H9 (cell line): ENCODE data around the gene ANKRD13D. TPM values are rescaled to one million over a fixed set of nuclear protein-coding genes. Genes with fewer than 3 reads are reported as not detected.

Experiments
- DNase-seq: peaks from one replicate; pipeline ENCODE4 v3.0.0-alpha.2; 2017
- H2AFZ ChIP-seq: one replicate; pipeline ENCODE4 v1.6.1; 2013; ENCODE audit warnings: mild to moderate bottlenecking, low read length, control low read depth, moderate library complexity
- H2AK5ac ChIP-seq: 2 replicates; pipeline ENCODE4 v1.6.1; 2013; ENCODE audit warnings: low read length, control low read depth, mixed read lengths; ENCODE audit not compliant: insufficient read length
- H2BK120ac ChIP-seq: one replicate; pipeline ENCODE4 v1.6.1; 2013; ENCODE audit warnings: low read depth, mild to moderate bottlenecking, low read length, control low read depth, inconsistent platforms; ENCODE audit not compliant: poor library complexity, severe bottlenecking
- H2BK12ac ChIP-seq: 2 replicates; pipeline ENCODE4 v1.6.1; 2013; ENCODE audit warnings: low read length, control low read depth, mixed read lengths, low read depth; ENCODE audit not compliant: insufficient read length
- H2BK15ac ChIP-seq: 2 replicates; pipeline ENCODE4 v1.6.1; 2013; ENCODE audit warnings: low read depth, low read length, control low read depth
- H2BK20ac ChIP-seq: one replicate; pipeline ENCODE4 v1.6.1; 2013; ENCODE audit warnings: low read depth, mild to moderate bottlenecking, low read length, control low read depth, inconsistent platforms; ENCODE audit not compliant: poor library complexity, severe bottlenecking
- H2BK5ac ChIP-seq: 2 replicates; pipeline ENCODE4 v1.6.1; 2013; ENCODE audit warnings: low read length, control low read depth, mixed read lengths; ENCODE audit not compliant: insufficient read length
- H3K14ac ChIP-seq: 2 replicates; pipeline ENCODE4 v1.6.1; 2013; ENCODE audit warnings: low read length, control low read depth; ENCODE audit not compliant: insufficient read depth
- H3K18ac ChIP-seq: 2 replicates; pipeline ENCODE4 v1.6.1; 2013; ENCODE audit warnings: low read depth, mild to moderate bottlenecking, mixed read lengths, low read length, control low read depth; ENCODE audit not compliant: insufficient read length
- H3K23ac ChIP-seq: 2 replicates; pipeline ENCODE4 v1.6.1; 2013; ENCODE audit warnings: low read length, control low read depth, mixed read lengths, low read depth; ENCODE audit not compliant: insufficient read length
- H3K23me2 ChIP-seq: 2 replicates; pipeline ENCODE4 v1.6.1; 2013; ENCODE audit warnings: low read depth, mild to moderate bottlenecking, mixed read lengths, low read length, control low read depth; ENCODE audit not compliant: insufficient read length, poor library complexity, severe bottlenecking
- H3K27ac ChIP-seq: 2 replicates; pipeline ENCODE4 v1.5.1; 2013; ENCODE audit warnings: low read length, control low read depth, mixed read lengths, low read depth; ENCODE audit not compliant: insufficient read length
- H3K27me3 ChIP-seq: 2 replicates; pipeline ENCODE4 v1.6.1; 2013; ENCODE audit warnings: low read length, control low read depth, inconsistent platforms; ENCODE audit not compliant: insufficient read depth
- H3K4ac ChIP-seq: 2 replicates; pipeline ENCODE4 v1.6.1; 2013; ENCODE audit warnings: low read depth, mild to moderate bottlenecking, control low read depth, inconsistent platforms, low read length, moderate library complexity
- H3K4me1 ChIP-seq: 2 replicates; pipeline ENCODE4 v1.6.1; 2013; ENCODE audit warnings: low read length, control low read depth, inconsistent platforms; ENCODE audit not compliant: insufficient read depth
- H3K4me2 ChIP-seq: 2 replicates; pipeline ENCODE4 v1.6.1; 2013; ENCODE audit warnings: low read length, control low read depth, mixed read lengths; ENCODE audit not compliant: insufficient read length, insufficient read depth
- H3K56ac ChIP-seq: 2 replicates; pipeline ENCODE4 v1.6.1; 2013; ENCODE audit warnings: low read depth, mild to moderate bottlenecking, mixed read lengths, low read length, control low read depth; ENCODE audit not compliant: insufficient read length
- H3K79me1 ChIP-seq: 2 replicates; pipeline ENCODE4 v1.6.1; 2013; ENCODE audit warnings: low read depth, mild to moderate bottlenecking, moderate library complexity, low read length, control low read depth, inconsistent platforms; ENCODE audit not compliant: insufficient read depth, poor library complexity, severe bottlenecking
- H3K79me2 ChIP-seq: 2 replicates; pipeline ENCODE4 v1.6.1; 2013; ENCODE audit warnings: low read length, control low read depth, inconsistent platforms; ENCODE audit not compliant: insufficient read depth
- H3K9ac ChIP-seq: 2 replicates; pipeline ENCODE4 v1.6.1; 2013; ENCODE audit warnings: low read length, control low read depth, mixed read lengths; ENCODE audit not compliant: insufficient read length; ENCODE audit errors: extremely low read depth
- H3K9me3 ChIP-seq: one replicate; pipeline ENCODE4 v1.6.1; 2013; ENCODE audit warnings: low read depth, low read length, inconsistent platforms; ENCODE audit not compliant: control insufficient read depth
- H3T11ph ChIP-seq: one replicate; pipeline ENCODE4 v1.6.1; 2013; ENCODE audit warnings: mild to moderate bottlenecking, low read length, control low read depth, inconsistent platforms
- H4K20me1 ChIP-seq: one replicate; pipeline ENCODE4 v1.6.1; 2013; ENCODE audit not compliant: control insufficient read depth, insufficient read length, insufficient read depth
- H4K5ac ChIP-seq: 2 replicates; pipeline ENCODE4 v1.6.1; 2013; ENCODE audit warnings: low read depth, mild to moderate bottlenecking, mixed read lengths, low read length, control low read depth; ENCODE audit not compliant: insufficient read length
- H4K8ac ChIP-seq: replicated peaks from 2 replicates; pipeline ENCODE4 v1.6.1; 2013; ENCODE audit warnings: low read length, control low read depth, mixed read lengths, low read depth; ENCODE audit not compliant: insufficient read length
- H4K91ac ChIP-seq: 2 replicates; pipeline ENCODE4 v1.6.1; 2013; ENCODE audit warnings: low read depth, mild to moderate bottlenecking, moderate library complexity, mixed read lengths, low read length, control low read depth; ENCODE audit not compliant: insufficient read length
- H3K27ac Mint-ChIP-seq, 3 experiments: 2 replicates in 2 of 3; 3 replicates in 1 of 3; pipeline ENCODE4 v1.8.0; 2020 to 2021; ENCODE audit warnings: mixed read lengths in 3 of 3, mild to moderate bottlenecking in 1 of 3, moderate library complexity in 1 of 3
- H3K27me3 Mint-ChIP-seq: 2 replicates; pipeline ENCODE4 v1.8.0; 2021; ENCODE audit warnings: low read depth, mild to moderate bottlenecking, moderate library complexity, mixed read lengths
- H3K36me3 Mint-ChIP-seq, 3 experiments: 2 replicates in 2 of 3; 3 replicates in 1 of 3; pipeline ENCODE4 v1.8.0; 2020 to 2021; ENCODE audit warnings: low read depth in 3 of 3, mixed read lengths in 3 of 3; ENCODE audit not compliant: insufficient read depth in 1 of 3
- H3K4me1 Mint-ChIP-seq, 2 experiments: 2 replicates each; pipeline ENCODE4 v1.8.0; 2020; ENCODE audit warnings: mixed read lengths in 2 of 2
- H3K4me3 Mint-ChIP-seq, 2 experiments: 2 replicates in 1 of 2; 3 replicates in 1 of 2; pipeline ENCODE4 v1.8.0; 2020 to 2021; ENCODE audit warnings: mild to moderate bottlenecking in 2 of 2, mixed read lengths in 2 of 2, moderate library complexity in 1 of 2
- H3K9me3 Mint-ChIP-seq, 2 experiments: 2 replicates in 1 of 2; 3 replicates in 1 of 2; pipeline ENCODE4 v1.8.0; 2020; ENCODE audit warnings: mild to moderate bottlenecking in 2 of 2, mixed read lengths in 2 of 2, moderate library complexity in 1 of 2
- WGBS: extraction: QIAGEN DNeasy Blood & Tissue Kit; methylation state at CpG from one replicate; pipeline ENCODE4 v1.1.7; 2013; ENCODE audit warnings: missing lambda C conversion rate, low lambda C conversion rate, mixed read lengths; ENCODE audit not compliant: insufficient read length; ENCODE audit errors: extremely low coverage; 5-methylcytosine and 5-hydroxymethylcytosine counted together
- total RNA-seq: library from RNA; stranded (reverse); gene quantifications from 2 replicates; pipeline ENCODE4 v1.2.1, GENCODE V29; 2021
- TF ChIP-seq, protein P1 (sequence below): fragments of 200-600 bp; sonication (generic); conservative IDR thresholded peaks from 3 replicates; pipeline ENCODE4 v1.8.0; 2021; ENCODE audit warnings: antibody characterized with exemption, mild to moderate bottlenecking

The ANKRD13D gene
- total RNA-seq, 1 experiment from 2014 or later = 42.1 TPM

DNA sequence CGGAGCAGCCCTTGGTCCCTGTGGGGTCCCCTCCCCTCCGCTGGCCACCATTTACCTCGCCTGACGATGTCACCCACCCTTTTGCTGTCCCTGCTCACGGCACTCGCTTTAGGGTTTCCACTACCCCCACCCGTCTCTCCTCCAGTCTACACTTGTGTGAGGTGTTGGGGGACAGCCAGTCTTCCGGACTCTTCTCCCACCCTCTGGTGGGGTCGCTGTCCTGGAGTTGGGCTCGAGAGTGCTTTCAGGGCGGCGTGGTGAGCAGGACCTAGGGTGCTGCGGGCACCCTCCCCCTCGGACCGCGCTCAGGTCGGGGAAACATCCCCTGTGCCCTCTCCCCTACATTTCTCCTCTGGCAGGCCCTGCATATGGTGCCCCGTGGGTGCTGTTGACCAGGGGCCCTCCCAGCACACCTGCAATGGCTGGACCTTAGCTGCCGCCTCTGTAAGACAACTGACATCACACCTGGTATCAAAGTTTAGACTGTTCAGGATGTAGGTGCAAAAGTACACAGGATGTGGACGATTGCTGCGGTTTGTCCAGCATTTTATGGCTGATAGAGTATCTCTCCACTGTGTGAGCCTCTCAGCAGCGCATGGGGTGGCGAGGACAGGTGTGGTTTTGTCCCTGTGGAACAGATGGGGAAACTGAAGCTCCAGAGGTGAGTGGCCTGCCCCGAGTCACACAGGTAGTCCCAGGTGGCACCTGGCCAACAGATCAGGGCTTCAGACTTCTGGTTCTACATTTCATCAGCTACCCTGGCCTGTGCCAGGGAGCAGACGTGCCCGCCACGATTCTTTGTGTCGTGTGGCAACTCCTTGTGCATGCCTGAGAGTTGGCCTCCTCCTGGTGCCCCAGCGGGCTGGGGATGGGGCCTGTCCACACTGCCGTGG, 21.7 kb upstream of the ANKRD13D start:
- no peak overlapping the region for H2BK5ac ChIP-seq
- no peak overlapping the region for H2BK20ac ChIP-seq
- H3K27ac ChIP-seq = no peak overlapping the region
- no peak overlapping the region for H3T11ph ChIP-seq
- no peak overlapping the region for H4K5ac ChIP-seq
- H3K4me1 ChIP-seq = peaks cover 12% of the 10 kb centered on the region
- H3K4me2 ChIP-seq = peak overlapping the region; percentile 84
- peaks cover 31% of the 10 kb centered on the region for H3K27me3 Mint-ChIP-seq
- no peaks in the 10 kb centered on the region for H3K9me3 ChIP-seq
- no peak overlapping the region for H3K4ac ChIP-seq
- no peak overlapping the region for H3K14ac ChIP-seq
- peaks cover 8% of the 10 kb centered on the region for H3K23me2 ChIP-seq
- peaks cover 0 to 11% (median 10%) of the 10 kb centered on the region in 3 experiments; a peak in 5 of 7 replicates for H3K36me3 Mint-ChIP-seq
- H3K4me1 Mint-ChIP-seq = peaks cover 39 to 46% of the 10 kb centered on the region in 2 experiments
- no peak overlapping the region for H3K18ac ChIP-seq
- H2BK12ac ChIP-seq = no peak overlapping the region
- H2BK120ac ChIP-seq = no peak overlapping the region
- peak overlapping the region; percentile 88 to 96 for H3K4me3 Mint-ChIP-seq
- no peak overlapping the region for H3K9ac ChIP-seq
- no peak for DNase-seq
- H4K20me1 ChIP-seq = peaks cover 3% of the 10 kb centered on the region
- no peak overlapping the region for H4K8ac ChIP-seq
- H3K79me1 ChIP-seq = no peaks in the 10 kb centered on the region
- H3K9me3 Mint-ChIP-seq = no peaks in the 10 kb centered on the region
- no CpG with 5 or more reads among the region's 30 CpGs for WGBS
- H3K27me3 ChIP-seq = no peaks in the 10 kb centered on the region; the same call in 1 of the 2 replicates
- no peak overlapping the region for H3K23ac ChIP-seq
- peaks cover 12% of the 10 kb centered on the region; the same call in 1 of the 2 replicates for H3K79me2 ChIP-seq
- H2BK15ac ChIP-seq = no peak overlapping the region
- H3K27ac Mint-ChIP-seq = no peak overlapping the region; a peak in 1 of 7 replicates
- TF ChIP-seq, protein P1, sequence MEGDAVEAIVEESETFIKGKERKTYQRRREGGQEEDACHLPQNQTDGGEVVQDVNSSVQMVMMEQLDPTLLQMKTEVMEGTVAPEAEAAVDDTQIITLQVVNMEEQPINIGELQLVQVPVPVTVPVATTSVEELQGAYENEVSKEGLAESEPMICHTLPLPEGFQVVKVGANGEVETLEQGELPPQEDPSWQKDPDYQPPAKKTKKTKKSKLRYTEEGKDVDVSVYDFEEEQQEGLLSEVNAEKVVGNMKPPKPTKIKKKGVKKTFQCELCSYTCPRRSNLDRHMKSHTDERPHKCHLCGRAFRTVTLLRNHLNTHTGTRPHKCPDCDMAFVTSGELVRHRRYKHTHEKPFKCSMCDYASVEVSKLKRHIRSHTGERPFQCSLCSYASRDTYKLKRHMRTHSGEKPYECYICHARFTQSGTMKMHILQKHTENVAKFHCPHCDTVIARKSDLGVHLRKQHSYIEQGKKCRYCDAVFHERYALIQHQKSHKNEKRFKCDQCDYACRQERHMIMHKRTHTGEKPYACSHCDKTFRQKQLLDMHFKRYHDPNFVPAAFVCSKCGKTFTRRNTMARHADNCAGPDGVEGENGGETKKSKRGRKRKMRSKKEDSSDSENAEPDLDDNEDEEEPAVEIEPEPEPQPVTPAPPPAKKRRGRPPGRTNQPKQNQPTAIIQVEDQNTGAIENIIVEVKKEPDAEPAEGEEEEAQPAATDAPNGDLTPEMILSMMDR = no peak
- H2AK5ac ChIP-seq = no peak overlapping the region
- H2AFZ ChIP-seq = no peak overlapping the region
- H3K56ac ChIP-seq = no peak overlapping the region
- H4K91ac ChIP-seq = no peak overlapping the region
